Daoy (cell line): ENCODE results near the gene GDI2. TPM values are rescaled to one million over a fixed set of nuclear protein-coding genes. Genes with fewer than 3 reads are reported as not detected.
"Not testable (repeated sequence)": the region's sequence is repeated elsewhere in the genome, so short reads cannot be mapped to it uniquely, and the experiment has no call there.

Experiments
- DNase-seq: peaks from one replicate; pipeline ENCODE4 v3.0.0-alpha.2; 2015; ENCODE audit warnings: low read depth
- total RNA-seq: library from RNA; depleted of rRNA; stranded (reverse); fragments of >200 nt; shearing (Covaris generic); gene quantifications from 2 replicates; pipeline ENCODE4 v1.2.3, GENCODE V29; 2014

Gene GDI2
- total RNA-seq, 1 experiment from 2014 or later: 354 TPM

GRCh38 chr10:5782174-5782573 lies 31.1 kb downstream of the GDI2 start:
- DNase-seq: no peak

- DNase-seq: no peak
Observed at GRCh38 chr10:5779730-5780129, 33.5 kb downstream of the GDI2 start.

GRCh38 chr10:5777758-5778157 lies 35.5 kb downstream of the GDI2 start:
- DNase-seq: not testable (repeated sequence)

- peak; percentile 54 for DNase-seq
Observed at GRCh38 chr10:5776881-5777197, 36.4 kb downstream of the GDI2 start.

- DNase-seq: no peak
Observed at GRCh38 chr10:5776136-5776880, 36.9 kb downstream of the GDI2 start.

GRCh38 chr10:5775685-5776084 lies 37.5 kb downstream of the GDI2 start:
- DNase-seq: no peak

GRCh38 chr10:5774987-5775620 lies 38.1 kb downstream of the GDI2 start:
- no peak for DNase-seq

GRCh38 chr10:5766189-5766588 lies 47.0 kb downstream of the GDI2 start:
- DNase-seq: no peak

GRCh38 chr10:5765617-5766016 lies 47.6 kb downstream of the GDI2 start:
- DNase-seq: no peak

- no peak for DNase-seq
Observed at GRCh38 chr10:5764422-5765297, 48.6 kb downstream of the GDI2 start.

GRCh38 chr10:5762531-5762930 lies 50.7 kb downstream of the GDI2 start:
- no peak for DNase-seq

- DNase-seq: no peak
Observed at GRCh38 chr10:5761220-5761619, 52.0 kb downstream of the GDI2 start.

- DNase-seq: no peak
Observed at GRCh38 chr10:5760515-5760914, 52.7 kb downstream of the GDI2 start.

- no peak for DNase-seq
Observed at GRCh38 chr10:5758927-5759326, 54.3 kb downstream of the GDI2 start.

- DNase-seq: no peak
Observed at GRCh38 chr10:5757766-5758517, 55.3 kb downstream of the GDI2 start.

GRCh38 chr10:5752301-5752871 lies 60.8 kb downstream of the GDI2 start:
- DNase-seq: no peak

GRCh38 chr10:5751601-5752253 lies 61.5 kb downstream of the GDI2 start:
- no peak for DNase-seq

GRCh38 chr10:5748394-5748803 lies 64.8 kb downstream of the GDI2 start:
- no peak for DNase-seq

- DNase-seq: no peak
Observed at GRCh38 chr10:5746197-5746596, 67.0 kb downstream of the GDI2 start.

- DNase-seq: no peak
Observed at GRCh38 chr10:5744849-5745248, 68.4 kb downstream of the GDI2 start.

GRCh38 chr10:5743736-5744135 lies 69.5 kb downstream of the GDI2 start:
- no peak for DNase-seq
